ENCODE measurements around the gene NDUFA8.

NDUFA8 gene

GRCh38 chr9:122102156-122102555 is 57.4 kb downstream of the NDUFA8 start:
- H3K4me3 ChIP-seq: no peak overlapping the region
- H3K27ac ChIP-seq: no peak overlapping the region
- TF ChIP-seq CTCF (IDR thresholded peaks at IDR 0.05): no peak
- DNase-seq (ENCODE audit: low spot score): no peak

GRCh38 chr9:122100756-122101155 is 58.8 kb downstream of the NDUFA8 start:
- H3K27ac ChIP-seq: no peak overlapping the region
- TF ChIP-seq CTCF (IDR thresholded peaks at IDR 0.05): no peak
- peak; percentile 58 for DNase-seq (ENCODE audit: low spot score)

GRCh38 chr9:122099271-122099869 is 60.2 kb downstream of the NDUFA8 start:
- peak; percentile 68 for TF ChIP-seq CTCF (IDR thresholded peaks at IDR 0.05)
- DNase-seq (ENCODE audit: low spot score): peak; percentile 75
- no peak overlapping the region for H3K4me3 ChIP-seq

More at GRCh38 chr9:122100756-122101155, 58.8 kb downstream of the NDUFA8 start:
- H3K4me3 ChIP-seq: no peak overlapping the region

GRCh38 chr9:122097679-122098315 is 61.8 kb downstream of the NDUFA8 start:
- no peak for TF ChIP-seq CTCF (IDR thresholded peaks at IDR 0.05)
- DNase-seq (ENCODE audit: low spot score): peak; percentile 17
- Histone ChIP-seq H3K4me3 (no peak overlapping the region), H3K27ac (no peak overlapping the region)

More at GRCh38 chr9:122099271-122099869, 60.2 kb downstream of the NDUFA8 start:
- H3K27ac ChIP-seq: no peak overlapping the region

- DNase-seq (ENCODE audit: low spot score): peak; percentile 2
- H3K27ac ChIP-seq: no peak overlapping the region
- no peak for TF ChIP-seq CTCF (IDR thresholded peaks at IDR 0.05)
- H3K4me3 ChIP-seq: no peak overlapping the region
Measured at GRCh38 chr9:122096620-122097415, 62.8 kb downstream of the NDUFA8 start.

GRCh38 chr9:122095010-122095767 is 64.4 kb downstream of the NDUFA8 start:
- TF ChIP-seq CTCF (IDR thresholded peaks at IDR 0.05): peak; percentile 51
- no peak overlapping the region for H3K4me3 ChIP-seq
- DNase-seq (ENCODE audit: low spot score): peak; percentile 70
- no peak overlapping the region for H3K27ac ChIP-seq
